Amniotic epithelial cell (primary cell): ENCODE measurements around the gene NPB.

Experiments used
- DNase-seq: peaks from one replicate; pipeline ENCODE4 v3.0.0-alpha.2; 2010; ENCODE audit warnings: low read depth

The NPB gene

GRCh38 chr17:81926451-81927151 lies 24.6 kb downstream of the NPB start:
- DNase-seq, result peak; percentile 68

- DNase-seq, result no peak
Observed at GRCh38 chr17:81927152-81927652, 25.2 kb downstream of the NPB start.

- peak; percentile 82 for DNase-seq
Observed at GRCh38 chr17:81927653-81928543, 25.9 kb downstream of the NPB start, which contains the start of gene MAFG. Gene MAFG, minus strand, starts transcription at chr17:81927735. Its CDS starts 4,550 bp downstream, at chr17:81923185.

- no peak for DNase-seq
Observed at GRCh38 chr17:81928544-81929252, 26.7 kb downstream of the NPB start.

GRCh38 chr17:81929253-81930141 lies 27.5 kb downstream of the NPB start:
- no peak for DNase-seq

- DNase-seq, result no peak
Observed at GRCh38 chr17:81930142-81931125, 28.4 kb downstream of the NPB start.

GRCh38 chr17:81931189-81931556 lies 29.1 kb downstream of the NPB start:
- DNase-seq, result no peak

GRCh38 chr17:81931557-81932332 lies 29.7 kb downstream of the NPB start:
- no peak for DNase-seq

GRCh38 chr17:81932333-81932983 lies 30.4 kb downstream of the NPB start:
- no peak for DNase-seq

GRCh38 chr17:81933178-81933699 lies 31.2 kb downstream of the NPB start:
- no peak for DNase-seq

GRCh38 chr17:81934098-81934757 lies 32.2 kb downstream of the NPB start:
- no peak for DNase-seq

GRCh38 chr17:81934850-81935708 lies 33.0 kb downstream of the NPB start:
- no peak for DNase-seq

GRCh38 chr17:81935709-81936084 lies 33.7 kb downstream of the NPB start:
- no peak for DNase-seq

GRCh38 chr17:81939218-81939617 lies 37.2 kb downstream of the NPB start:
- DNase-seq, result no peak

GRCh38 chr17:81939881-81940385 lies 37.9 kb downstream of the NPB start:
- DNase-seq, result no peak

GRCh38 chr17:81940538-81941483 lies 38.8 kb downstream of the NPB start:
- no peak for DNase-seq
